PFSK-1 (cell line): ENCODE data around the gene UPB1.

Experiments used
- POLR2AphosphoS5 ChIP-seq: IDR thresholded peaks from 2 replicates; pipeline ENCODE4 v1.6.1; 2012; ENCODE audit warnings: low read depth, mild to moderate bottlenecking, control low read depth, low read length, moderate library complexity
- REST ChIP-seq, 2 experiments: IDR thresholded peaks; 2 replicates each; pipeline versions ENCODE4 v1.6.1 to v1.8.0; 2011 to 2012; ENCODE audit warnings: low read depth in 2 of 2, low read length in 2 of 2, control low read depth in 1 of 2, inconsistent platforms in 1 of 2, mild to moderate bottlenecking in 1 of 2, moderate library complexity in 1 of 2; ENCODE audit not compliant: insufficient read depth in 1 of 2
- SIN3A ChIP-seq: IDR thresholded peaks from 2 replicates; pipeline ENCODE4 v1.6.1; 2012; ENCODE audit warnings: mild to moderate bottlenecking, low read length, moderate library complexity, borderline replicate concordance; ENCODE audit not compliant: insufficient read depth
- TAF1 ChIP-seq: IDR thresholded peaks from 2 replicates; pipeline ENCODE4 v1.6.1; 2012; ENCODE audit warnings: low read length, control low read depth, borderline replicate concordance; ENCODE audit not compliant: insufficient read depth

DNA sequence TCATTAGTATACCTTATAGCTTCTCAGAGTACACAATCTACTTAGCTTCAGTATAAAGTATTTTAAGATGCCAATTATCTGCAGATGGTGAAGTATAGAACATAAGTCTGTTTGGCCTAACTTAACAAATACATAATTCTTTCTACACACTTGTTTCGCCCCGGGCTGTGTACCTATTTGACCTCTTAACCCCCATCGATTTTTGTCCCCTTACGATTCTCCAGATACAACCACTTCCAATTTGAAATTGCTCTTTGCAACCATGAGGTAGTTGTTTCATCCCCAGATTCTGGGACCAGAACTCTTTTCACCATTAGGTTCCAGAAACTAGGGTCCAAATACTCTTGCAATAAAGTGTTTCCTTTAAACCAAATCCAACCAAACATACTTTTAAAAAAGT, 10.0 kb upstream of the UPB1 start:
- no peak for TF ChIP-seq POLR2AphosphoS5
- TF ChIP-seq REST (IDR thresholded peaks at IDR 0.05; ENCODE audit: insufficient read depth in 1 of 2, low read depth in 2 of 2, low read length in 2 of 2) = no peak
- TF ChIP-seq SIN3A = no peak
- TF ChIP-seq TAF1 = no peak
